Esophagus squamous epithelium (tissue), 4 donors: ENCODE data around the gene EFCAB5.

Experiments used
- CTCF ChIP-seq, 6 experiments: fragments of 450-650 bp in 4 of 6; fragments of 200-600 bp in 2 of 6; sonication (generic) in 2 of 6; IDR thresholded peaks; one replicate each; pipeline ENCODE4 v1.5.1; 2016 to 2019; ENCODE audit warnings: antibody characterized with exemption in 6 of 6, mild to moderate bottlenecking in 4 of 6, moderate library complexity in 4 of 6
- POLR2A ChIP-seq, 4 donors: fragments of 450-650 bp; IDR thresholded peaks; one replicate each; pipeline ENCODE4 v1.6.1; 2017; ENCODE audit warnings: antibody characterized with exemption in 4 of 4, mild to moderate bottlenecking in 4 of 4, moderate library complexity in 3 of 4

- TF ChIP-seq CTCF (IDR thresholded peaks at IDR 0.05) (no peak), POLR2A (IDR thresholded peaks at IDR 0.05) (no peak)
Measured at GRCh38 chr17:30155389-30155788, 214.0 kb downstream of the EFCAB5 start.
